HG03457 (cell line): ENCODE results near the gene DCAF15.

Source experiments
- ATAC-seq: cut with Tn5 transposase; IDR thresholded peaks from one replicate; pipeline ENCODE4 v1.9.1; 2021; ENCODE audit warnings: moderate number of reproducible peaks; ENCODE audit not compliant: unreplicated experiment

Gene DCAF15

GRCh38 chr19:13929956-13930355 lies 22.4 kb upstream of the DCAF15 start:
- no peak for ATAC-seq

- no peak for ATAC-seq
These were observed 21.9 kb upstream of the DCAF15 start for GRCh38 chr19:13930402-13930801.

DNA sequence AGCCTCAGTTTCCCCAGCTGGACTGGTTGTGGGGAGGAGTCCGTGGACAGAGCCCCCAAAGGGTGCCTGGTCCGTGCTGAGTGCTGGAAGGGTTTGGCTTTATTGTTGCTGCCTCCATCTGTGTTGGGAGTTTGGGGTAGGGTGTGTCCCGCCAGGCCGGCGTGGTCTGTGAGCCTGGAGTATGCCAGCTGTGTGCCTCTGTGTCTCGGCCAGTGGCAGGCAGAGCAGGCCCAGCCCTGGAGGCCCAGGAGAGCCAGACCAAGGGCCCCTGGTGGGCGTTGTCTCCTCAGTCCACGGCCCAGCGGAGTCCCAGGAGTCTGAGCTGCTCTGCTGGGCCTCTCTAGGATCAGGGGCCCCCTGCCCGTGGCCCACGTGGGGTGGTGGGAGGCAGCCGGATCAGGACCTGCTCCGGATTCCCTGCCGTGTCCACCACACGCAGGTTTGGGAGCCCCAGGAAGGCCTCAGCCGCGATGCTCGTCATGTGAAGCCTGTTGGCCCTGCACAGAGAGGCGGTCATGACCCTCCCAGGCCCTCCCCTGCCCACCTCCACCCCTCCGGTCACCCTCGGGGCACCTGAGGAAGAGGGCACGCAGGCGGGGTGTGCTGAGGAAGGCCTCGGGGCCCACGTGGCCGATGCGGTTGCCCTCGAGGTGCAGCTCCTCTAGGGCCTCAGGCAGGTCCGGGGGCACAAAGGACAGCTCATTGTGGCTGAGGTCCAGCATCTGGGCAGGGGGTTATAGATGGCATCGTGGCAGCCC lies 20.7 kb upstream of the DCAF15 start:
- ATAC-seq = no peak

DNA sequence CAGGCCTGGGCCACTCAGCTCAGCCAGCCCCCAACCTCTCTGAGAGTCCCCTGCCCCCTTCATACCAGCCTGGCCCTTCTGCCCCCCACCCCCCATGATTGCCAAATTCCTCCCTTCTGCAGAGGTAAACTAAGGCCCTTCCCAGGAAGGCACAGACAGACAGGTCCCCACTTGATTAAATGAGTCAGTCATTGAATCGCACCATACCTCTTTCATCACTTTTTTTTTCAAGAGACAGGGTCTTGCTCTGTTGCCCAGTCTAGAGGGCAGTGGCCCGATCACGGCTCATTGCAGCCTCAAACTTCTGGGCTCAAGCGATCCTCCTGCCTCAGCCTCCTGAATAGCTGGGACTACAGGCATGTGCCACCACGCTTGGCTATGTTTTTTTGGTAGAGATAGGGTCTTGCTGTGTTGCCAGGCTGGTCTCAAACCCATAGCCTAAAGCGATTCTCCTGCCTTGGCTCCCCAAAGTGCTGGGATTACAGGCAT lies 20.1 kb upstream of the DCAF15 start:
- no peak for ATAC-seq

GRCh38 chr19:13932911-13933393 lies 19.4 kb upstream of the DCAF15 start:
- no peak for ATAC-seq

- ATAC-seq = no peak
These were observed 17.6 kb upstream of the DCAF15 start for GRCh38 chr19:13934785-13935109.

GRCh38 chr19:13935765-13936510 lies 16.4 kb upstream of the DCAF15 start:
- no peak for ATAC-seq

DNA sequence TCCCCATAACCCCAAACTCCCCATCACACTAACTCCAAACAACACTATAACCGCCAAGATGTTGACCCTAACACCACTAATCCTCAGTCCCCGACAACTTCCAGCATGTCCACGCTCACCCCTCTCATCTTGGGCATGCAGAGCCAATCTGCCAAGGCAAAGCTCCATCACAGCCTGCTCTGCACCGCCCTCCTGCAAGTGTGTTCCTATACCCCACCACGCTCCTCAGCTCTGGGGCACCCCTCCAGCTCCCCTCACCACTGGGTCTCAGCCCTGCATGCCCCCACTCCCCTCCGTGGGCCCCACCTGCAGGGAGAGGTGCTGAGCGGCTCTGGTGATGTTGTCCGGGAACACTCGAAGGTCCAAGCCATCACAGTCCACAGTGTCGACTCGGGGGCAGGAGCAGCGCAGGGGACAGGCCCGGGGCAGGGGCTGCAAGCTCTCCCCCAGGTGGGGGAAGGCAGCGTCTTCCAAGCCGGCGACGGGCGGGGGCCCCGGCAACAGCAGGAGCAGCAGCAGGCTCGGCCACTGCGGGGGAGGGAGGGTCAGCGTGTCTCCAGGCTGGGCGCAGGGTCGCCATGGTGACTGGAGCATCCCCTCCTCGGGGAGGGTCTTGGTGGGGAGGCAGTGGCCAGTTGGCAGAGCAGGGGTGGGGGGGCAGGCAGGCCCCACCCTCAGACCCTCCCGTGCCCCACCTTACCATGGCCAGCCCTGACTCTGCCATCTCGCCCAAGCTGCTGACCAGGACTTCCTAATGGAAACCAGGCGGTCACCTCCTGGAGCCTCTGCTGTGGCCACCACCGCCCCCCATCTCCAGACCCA lies 14.6 kb upstream of the DCAF15 start:
- no peak for ATAC-seq

GRCh38 chr19:13938301-13939064 lies 13.8 kb upstream of the DCAF15 start, which contains the start of gene PODNL1:
Gene PODNL1 (minus strand): TSS chr19:13938417. CDS start chr19:13938181, 236 bp downstream.
- ATAC-seq = no peak

GRCh38 chr19:13942023-13942684 lies 10.2 kb upstream of the DCAF15 start:
- no peak for ATAC-seq

DNA sequence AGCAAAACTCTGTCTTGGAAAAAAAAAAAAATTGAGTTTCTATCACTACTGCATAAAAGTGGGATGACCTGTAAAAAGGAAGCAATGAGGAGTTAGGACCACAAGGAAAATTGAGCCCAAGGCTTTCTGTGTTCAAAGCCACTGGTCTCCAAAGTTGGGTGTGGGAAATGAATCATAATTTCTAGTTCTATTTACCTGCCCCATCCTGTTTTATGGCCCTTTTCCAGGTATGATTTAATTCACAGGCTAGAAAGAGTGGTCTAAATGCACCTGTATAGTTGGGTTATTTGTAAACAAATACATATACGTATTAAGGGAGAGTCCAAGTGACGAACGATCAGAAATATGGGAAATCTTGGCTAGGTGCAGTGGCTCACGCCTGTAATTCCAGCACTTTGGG lies 5.9 kb upstream of the DCAF15 start:
- ATAC-seq = no peak

GRCh38 chr19:13951043-13951442 lies 1.3 kb upstream of the DCAF15 start:
- ATAC-seq = no peak

- no peak for ATAC-seq
These were observed 533 bp upstream of the DCAF15 start for GRCh38 chr19:13951799-13952153.

- ATAC-seq = no peak
These were observed 722 bp downstream of the DCAF15 start for GRCh38 chr19:13952931-13953531.

- no peak for ATAC-seq
These were observed 1.9 kb downstream of the DCAF15 start for GRCh38 chr19:13954185-13954584.

GRCh38 chr19:13955662-13956364 lies 3.5 kb downstream of the DCAF15 start:
- ATAC-seq = no peak

DNA sequence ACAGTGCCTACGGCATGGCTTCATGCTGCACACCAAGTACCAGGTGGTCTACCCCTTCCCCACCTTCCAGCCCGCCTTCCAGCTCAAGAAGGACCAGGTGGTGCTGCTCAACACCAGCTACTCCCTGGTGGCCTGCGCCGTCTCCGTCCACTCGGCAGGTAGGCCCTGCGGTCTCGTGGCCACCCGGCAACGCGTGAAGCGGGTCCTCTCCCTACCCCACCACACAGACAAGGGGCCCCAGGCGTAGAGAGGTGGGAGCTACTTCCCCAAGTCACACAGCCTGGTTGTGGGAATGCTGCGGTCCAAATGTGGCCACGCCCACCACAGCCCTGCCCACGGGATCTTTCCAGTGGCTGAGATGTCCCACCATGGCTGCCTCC lies 4.0 kb downstream of the DCAF15 start:
- no peak for ATAC-seq

DNA sequence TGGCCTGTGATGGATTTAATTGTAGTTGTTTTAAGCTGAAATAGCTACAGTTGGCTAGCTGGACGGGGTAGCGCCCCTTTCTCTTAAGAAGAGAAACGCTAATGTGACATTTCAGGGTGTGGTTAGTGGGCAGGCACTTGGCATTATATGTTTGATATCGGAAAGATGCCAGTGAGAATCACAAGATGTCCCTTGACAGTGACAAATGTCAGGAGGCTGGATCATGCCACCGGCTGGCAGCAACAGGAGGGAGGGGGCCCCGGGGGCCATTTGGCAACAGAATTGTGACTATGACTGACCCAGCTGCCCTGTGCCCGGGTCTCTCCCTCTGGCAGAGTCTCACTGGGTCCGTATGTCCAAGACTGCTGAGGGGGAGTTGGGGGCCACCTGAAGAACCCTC lies 4.7 kb downstream of the DCAF15 start:
- ATAC-seq = no peak

- ATAC-seq = no peak
These were observed 5.7 kb downstream of the DCAF15 start for GRCh38 chr19:13958043-13958442.
